Gastroesophageal sphincter (tissue), 3 donors: ENCODE results near the gene CPXM2.

ENCODE experiments used
- CTCF ChIP-seq, 4 experiments: fragments of 200-600 bp in 2 of 4; fragments of 450-650 bp in 2 of 4; sonication (generic) in 1 of 4; IDR thresholded peaks; one replicate each; pipeline ENCODE4 v1.5.1; 2017 to 2019; ENCODE audit warnings: antibody characterized with exemption in 4 of 4, mild to moderate bottlenecking in 2 of 4, moderate library complexity in 2 of 4
- POLR2AphosphoS5 ChIP-seq: sonication (generic); formaldehyde crosslinking; IDR thresholded peaks from one replicate; pipeline ENCODE4 v1.6.1; 2017; ENCODE audit warnings: antibody characterized with exemption

- TF ChIP-seq CTCF (IDR thresholded peaks at IDR 0.05) (no peak), POLR2AphosphoS5 (no peak)
Observed at GRCh38 chr10:123884351-123884906, 7.2 kb downstream of the CPXM2 start.
